EL (cell line): ENCODE results near the gene AEN.

Experiments used
- DNase-seq: peaks from one replicate; pipeline ENCODE4 v3.0.0-alpha.2; 2016

AEN gene

DNA sequence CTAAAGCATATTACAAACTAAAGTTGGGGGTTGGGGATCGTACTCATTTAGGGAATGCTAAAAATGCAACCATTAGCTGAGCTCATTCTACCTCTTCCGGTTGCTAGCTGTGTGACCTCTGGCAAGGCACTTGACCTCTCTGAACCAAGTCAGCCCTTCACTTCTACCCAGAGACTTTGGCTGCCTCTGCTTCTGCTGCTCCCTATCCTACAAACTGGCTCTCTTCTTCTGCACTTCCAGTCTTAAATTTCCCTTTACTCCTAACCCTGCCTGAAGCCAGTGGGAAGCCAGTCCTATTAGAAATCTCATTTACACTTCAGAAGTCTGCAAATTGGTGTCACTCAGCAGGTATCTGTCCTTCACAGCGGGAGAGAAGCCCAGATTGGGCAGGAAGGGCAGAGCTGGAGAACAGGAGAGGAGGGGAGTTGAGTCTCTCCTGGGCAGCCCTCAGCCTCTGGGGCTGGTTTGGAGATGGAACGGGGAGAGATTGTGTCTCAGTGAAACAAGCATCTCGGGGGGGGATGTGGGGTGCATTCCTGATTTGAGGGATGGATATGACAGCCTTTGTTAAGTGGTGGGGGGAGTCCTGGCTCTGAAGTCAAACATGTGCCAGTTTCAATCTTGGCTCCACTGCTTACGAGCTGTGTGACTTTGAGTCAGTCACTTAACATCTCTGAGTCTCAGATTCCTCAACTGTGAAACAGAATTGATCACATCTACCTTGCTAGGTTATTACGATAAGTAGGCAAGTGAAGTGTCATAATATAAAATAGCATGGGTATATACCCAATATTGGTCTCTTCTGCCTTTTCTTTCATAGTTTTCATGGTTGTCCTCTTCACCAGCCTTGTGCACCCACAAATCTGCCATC lies 7.8 kb upstream of the AEN start:
- DNase-seq: peak; percentile 84

DNA sequence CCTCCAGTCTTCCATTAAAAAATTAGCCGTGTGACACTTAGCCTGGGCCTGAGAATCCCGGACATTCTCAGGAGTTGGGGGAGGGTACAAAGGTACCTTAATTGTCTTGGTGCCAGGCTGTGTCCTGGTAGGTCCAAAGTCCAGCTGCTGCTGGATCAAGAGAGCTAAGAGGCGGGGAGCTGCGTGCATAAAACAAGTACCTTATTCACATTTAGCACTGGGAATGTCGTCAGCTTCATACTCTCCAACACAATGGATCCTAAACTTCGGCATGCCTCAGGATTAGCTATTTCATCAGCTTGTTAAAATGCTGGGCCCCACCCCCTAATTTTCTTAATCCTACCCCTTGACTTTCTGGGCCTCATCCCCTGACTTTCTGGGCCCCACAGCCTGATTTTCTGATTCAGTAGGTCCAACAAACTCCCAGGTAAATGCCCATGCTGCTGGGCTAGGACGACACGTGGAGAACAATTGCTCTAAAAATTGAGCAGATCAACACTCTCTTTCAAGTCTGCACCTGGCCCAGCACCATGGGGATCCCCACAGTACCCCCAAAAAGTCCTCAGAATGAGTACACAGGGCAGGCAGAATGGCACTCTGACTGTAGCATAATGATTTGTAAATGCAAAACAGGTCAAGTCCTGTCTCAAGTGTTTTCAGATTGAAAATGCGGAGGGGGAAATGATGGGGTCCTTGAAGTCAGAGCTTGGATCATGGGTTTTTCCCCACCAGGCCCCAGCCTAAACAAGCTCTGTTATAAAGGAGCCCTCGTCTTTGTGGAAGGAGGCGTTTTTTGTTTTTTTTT lies 5.6 kb upstream of the AEN start:
- no peak for DNase-seq

DNA sequence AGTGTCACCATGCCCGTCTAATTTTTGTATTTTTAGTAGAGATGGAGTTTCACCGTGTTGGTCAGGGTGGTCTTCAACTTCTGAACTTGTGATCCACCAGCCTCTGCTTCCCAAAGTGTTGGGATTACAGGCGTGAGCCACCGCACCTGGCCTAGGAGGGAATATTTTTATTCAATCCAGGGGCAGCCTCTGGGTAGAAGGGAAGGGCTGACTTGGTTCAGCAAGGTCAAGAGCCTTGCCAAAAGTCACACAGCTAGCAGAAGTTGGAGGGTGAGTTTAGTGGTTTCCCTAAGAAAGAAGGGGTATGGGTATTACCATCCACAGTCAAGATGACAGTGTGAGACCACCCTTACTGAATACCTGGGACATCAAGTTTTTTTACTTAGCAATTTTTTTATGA lies 4.9 kb upstream of the AEN start:
- no peak for DNase-seq

DNA sequence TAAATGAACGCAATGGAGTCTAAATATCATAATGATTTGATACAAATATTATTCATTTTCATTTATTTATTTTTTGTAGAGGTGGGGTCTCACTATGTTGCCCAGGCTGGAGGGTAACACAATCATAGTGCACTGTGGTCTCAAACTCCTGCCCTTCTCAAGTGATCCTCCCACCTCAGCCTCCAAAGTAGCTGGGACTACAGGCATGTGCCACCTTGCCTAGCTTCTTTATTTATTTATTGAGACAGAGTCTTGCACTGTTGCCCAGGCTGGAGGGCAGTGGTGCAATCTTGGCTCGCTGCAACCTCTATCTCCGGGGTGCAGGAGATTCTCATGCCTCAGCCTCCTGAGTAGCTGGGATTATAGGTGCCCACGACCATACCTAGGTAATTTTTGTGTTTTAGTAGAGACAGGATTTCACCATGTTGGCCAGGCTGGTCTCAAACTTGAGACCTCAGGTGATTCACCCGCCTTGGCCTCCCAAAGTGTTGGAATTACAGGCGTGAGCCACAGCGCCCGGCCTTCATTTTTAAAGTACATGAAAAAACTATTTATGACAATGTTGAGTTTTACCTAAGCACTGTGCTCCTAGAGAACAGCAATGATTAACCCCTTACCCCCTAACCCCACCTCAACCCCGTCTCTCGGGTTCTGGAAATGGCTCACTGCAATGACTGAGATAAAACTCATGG lies 4.0 kb upstream of the AEN start:
- no peak for DNase-seq

DNA sequence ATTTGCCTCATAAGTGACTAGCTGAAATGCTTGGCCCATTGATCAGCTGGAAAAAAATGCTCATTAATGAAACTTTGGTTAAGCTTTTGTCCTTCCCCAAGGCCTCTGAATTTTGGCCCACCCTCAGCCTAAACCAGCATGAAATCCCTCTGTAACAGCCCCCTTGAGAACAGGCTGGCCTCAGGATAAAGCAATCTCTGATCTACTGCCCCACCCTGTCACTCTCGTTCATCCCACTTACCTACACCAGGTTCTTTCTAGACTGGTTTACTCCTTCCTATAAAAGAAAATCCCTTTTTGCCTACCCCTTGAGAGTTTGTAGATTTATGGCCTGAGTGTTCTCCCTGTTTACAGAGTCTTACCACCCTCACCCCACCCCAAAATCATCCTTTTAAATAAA lies 3.4 kb upstream of the AEN start:
- no peak for DNase-seq

GRCh38 chr15:88618686-88619085 lies 2.5 kb upstream of the AEN start:
- no peak for DNase-seq

DNA sequence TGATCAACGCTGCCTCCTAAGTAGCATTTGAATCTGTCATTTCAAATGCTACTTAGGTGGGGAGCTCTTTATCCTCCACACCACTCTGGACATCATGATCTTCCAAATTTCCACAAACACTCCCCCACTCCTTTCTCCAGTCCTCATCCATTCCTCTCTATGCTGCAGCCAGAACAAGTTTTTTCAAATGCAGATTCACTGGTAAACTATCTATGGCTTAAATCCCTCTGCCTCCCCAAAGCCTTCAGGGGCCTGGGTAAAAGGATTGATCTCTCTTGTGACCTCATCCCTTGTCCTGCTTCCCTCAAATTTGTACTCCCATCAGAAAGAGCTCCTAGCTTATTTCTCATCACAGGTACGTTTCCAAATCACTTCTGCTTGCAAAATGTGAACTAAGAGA lies 1.3 kb upstream of the AEN start:
- no peak for DNase-seq

- DNase-seq: peak; percentile 46
Measured at GRCh38 chr15:88621789-88622604, 857 bp downstream of the AEN start.

GRCh38 chr15:88622605-88622975 lies 1.4 kb downstream of the AEN start:
- no peak for DNase-seq

- peak; percentile 91 for DNase-seq
Measured at GRCh38 chr15:88623061-88623460, 1.9 kb downstream of the AEN start.

DNA sequence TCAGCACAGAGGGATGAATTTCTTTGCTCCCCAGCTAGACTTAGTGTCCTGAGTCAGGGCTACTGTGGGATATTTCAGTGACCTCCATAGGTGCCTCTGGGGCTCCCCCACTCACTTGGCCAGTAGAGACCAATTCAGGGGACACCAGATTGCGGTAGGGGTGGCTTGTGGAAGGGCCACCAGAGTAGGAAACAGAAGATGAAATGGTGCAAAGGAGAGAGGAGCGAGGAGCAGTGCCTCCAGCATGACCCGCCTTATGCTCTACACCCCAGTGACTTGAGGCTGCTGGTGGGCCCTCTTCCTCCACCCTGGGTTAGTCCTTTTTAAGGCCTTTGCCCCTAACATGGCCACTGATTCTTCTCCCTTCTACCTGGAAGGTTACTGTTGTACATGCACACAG lies 2.5 kb downstream of the AEN start:
- DNase-seq: no peak

DNA sequence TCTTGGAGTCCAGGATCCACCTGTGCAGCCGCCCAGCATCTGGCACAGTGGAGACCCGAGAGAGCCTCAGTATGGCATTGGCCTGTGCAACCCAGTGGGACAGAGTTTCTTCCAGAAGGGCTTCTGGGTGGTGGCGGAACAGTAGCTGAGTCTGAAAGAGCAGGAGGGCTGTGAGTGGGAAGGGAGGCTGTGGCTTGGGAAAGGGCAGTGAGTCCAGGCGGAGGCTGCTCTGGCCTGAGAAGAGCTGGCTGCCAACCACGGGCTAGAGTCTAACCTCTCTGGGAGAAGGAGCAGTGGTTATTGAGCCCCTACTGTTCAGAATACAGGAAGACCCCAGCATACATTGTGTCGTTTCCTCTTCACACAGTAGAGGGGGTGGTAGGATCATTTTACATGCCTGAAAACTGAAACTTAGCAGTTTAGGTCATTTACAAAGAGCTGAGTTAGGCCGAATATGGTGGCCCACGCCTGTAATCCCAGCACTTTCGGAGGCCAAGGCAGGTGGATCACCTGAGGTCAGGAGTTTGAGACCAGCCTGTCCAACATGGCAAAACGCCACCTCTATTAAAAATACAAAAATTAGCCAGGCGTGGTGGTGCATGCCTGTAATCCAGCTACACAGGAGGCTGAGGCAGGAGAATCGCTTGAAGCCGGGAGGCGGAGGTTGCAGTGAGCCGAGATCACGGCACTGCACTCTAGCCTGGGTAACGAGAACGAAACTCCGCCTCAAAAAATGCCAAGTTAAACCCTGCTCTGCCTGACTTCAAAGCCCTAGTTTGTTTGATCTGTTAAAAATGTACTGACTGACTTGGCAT lies 3.2 kb downstream of the AEN start:
- peak; percentile 46 for DNase-seq

DNA sequence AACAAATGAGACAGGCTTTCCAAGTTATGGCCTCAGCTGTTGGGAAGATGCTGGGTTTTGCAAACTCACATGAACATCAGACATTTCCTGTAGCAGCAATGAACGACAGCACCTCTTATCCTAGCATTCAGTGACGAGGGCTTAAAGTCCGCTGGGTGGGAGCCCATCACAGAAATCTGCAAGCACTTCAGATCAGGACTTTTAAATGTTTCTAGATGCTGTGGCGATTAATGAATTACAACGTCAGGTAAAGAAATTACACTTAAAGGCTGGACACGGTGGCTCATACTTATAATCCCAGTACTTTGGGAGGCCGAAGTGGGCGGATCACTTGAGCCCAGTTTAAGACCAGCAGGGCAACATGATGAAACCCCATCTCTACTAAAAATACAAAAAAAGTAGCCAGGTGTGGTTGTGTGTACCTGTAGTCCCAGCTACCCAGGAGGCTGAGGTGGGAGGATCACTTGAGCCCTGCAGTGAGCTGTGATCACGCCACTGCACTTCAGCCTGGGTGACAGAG lies 3.9 kb downstream of the AEN start:
- no peak for DNase-seq

GRCh38 chr15:88625943-88626741 lies 5.0 kb downstream of the AEN start:
- DNase-seq: no peak

DNA sequence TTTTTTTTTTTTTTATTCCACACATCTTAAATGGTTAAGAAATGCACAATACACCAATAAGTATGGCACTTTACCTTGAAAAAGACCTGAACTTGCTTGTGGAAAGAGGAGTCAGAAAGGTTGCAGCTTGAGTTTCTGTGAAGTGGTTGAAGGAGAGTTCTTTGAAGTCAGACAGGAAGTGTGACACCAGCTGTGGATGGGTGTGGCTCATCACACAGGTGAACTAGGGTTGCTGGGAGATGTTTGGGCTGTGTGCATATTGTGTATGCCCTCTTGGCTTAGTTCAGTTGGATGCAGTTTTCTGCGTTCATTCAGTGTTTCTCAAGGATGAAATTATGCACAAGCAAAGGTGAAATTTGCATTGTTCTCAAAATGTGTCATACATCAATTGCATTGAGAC lies 6.3 kb downstream of the AEN start:
- DNase-seq: no peak

DNA sequence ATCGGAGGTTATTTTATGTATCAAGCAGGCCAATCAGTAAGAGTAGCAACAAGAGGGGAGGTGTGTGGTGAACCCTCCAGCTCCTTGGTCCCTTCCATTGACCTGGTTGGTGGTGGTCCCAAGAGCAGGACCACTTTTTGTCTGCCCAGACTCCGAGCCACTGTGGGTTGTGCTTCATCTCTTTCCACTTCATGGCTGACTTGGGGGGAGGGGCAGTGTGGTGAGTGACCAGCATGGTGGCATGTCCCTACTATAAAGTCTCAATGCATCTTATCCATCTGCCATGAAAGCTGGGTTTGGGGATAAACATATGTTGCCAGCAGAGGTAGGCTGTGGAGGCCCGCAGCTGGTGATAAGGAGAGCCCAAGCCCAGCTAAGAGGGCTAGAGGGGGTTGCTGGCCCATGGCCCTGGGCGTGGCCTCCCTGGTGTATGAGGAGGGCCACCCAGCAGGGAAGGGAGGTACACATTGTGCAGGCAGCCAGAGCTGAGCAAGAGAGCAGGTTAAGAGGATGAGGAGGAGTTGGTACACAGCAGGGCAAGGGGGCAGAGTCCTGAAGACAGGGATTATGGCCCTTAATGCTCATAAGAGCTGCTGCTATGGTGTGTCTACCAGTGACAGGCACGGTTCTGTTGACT lies 7.0 kb downstream of the AEN start:
- no peak for DNase-seq

DNA sequence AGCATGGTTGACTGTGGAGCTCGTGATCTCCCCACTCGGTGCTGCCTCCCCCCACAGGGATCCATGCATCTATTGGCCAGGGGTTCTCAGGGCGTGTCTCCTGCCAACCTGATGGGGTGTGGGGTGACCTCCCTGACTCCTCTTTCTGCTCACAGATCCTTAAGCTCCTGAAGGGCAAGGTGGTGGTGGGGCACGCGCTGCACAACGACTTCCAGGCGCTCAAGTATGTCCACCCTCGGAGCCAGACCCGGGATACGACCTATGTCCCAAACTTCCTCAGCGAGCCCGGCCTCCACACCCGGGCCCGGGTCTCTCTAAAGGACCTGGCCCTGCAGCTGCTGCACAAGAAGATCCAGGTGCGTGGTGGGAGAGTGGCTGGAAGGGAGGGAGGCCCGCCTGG lies 7.9 kb downstream of the AEN start:
- no peak for DNase-seq

GRCh38 chr15:88630141-88630721 lies 9.1 kb downstream of the AEN start:
- no peak for DNase-seq

DNA sequence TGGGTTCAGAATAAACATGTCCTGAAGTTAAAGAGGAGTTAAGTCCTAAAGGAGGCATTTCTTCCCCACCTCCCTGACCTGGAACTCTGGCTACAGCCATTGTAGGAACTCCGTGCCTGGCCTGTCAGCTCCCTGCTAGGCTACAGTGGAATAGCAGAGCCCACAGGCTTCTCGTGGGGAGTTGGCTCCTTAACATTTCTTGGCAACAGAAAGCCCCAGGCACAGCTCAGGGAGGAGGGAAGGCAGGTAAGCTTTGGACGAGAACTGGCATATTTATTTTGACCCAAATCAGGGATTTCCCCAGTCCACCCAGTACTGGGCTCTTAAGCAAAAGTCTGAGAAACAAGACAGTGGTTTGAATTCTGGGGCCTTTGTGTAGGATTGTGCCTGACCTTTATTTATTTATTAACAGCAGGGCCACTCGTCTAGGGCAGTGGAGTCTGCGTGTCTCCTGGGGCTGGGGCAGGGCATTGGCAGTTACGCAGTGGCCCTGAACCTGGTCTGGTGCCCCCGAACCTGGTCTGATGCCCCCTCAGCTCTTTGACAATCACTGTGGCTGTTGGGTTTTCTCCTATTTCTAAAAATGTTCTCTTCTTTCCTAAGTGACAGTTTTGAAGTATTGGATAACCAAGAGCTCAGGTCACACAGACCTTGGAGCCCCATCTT lies 9.8 kb downstream of the AEN start:
- DNase-seq: no peak
